Neural progenitor cell (in vitro differentiated cells): ENCODE measurements around the gene CACNA1D.

Source experiments
- EZH2 ChIP-seq: fragments of 200-600 bp; sonication (generic); IDR thresholded peaks from 2 replicates; pipeline ENCODE4 v1.6.1; 2017; ENCODE audit warnings: antibody characterized with exemption, mild to moderate bottlenecking, moderate library complexity
- EZH2phosphoT487 ChIP-seq: fragments of 200-600 bp; sonication (generic); IDR thresholded peaks from 2 replicates; pipeline ENCODE4 v1.6.1; 2017; ENCODE audit warnings: antibody characterized with exemption
- TF ChIP-seq, protein P1 (sequence below): fragments of 200-600 bp; sonication (generic); IDR thresholded peaks from 2 replicates; pipeline ENCODE4 v1.5.1; 2017; ENCODE audit warnings: antibody characterized with exemption, mild to moderate bottlenecking

DNA sequence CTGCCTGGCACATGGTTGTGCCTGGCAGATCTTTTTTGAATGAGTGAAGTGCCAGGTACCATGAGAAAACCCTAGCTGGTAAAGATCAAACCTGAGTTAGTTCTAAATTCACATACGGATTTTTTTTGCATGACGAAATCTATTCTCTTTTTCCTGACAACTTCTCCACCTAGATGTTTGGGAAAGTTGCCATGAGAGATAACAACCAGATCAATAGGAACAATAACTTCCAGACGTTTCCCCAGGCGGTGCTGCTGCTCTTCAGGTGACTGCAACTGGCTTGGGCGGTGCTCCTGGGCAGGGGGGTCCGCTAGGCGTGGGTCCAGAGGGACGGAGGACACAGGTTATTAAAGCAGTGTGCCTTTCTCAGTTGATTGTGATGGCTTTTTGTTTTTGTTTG is 280.0 kb downstream of the CACNA1D start:
- TF ChIP-seq, protein P1, sequence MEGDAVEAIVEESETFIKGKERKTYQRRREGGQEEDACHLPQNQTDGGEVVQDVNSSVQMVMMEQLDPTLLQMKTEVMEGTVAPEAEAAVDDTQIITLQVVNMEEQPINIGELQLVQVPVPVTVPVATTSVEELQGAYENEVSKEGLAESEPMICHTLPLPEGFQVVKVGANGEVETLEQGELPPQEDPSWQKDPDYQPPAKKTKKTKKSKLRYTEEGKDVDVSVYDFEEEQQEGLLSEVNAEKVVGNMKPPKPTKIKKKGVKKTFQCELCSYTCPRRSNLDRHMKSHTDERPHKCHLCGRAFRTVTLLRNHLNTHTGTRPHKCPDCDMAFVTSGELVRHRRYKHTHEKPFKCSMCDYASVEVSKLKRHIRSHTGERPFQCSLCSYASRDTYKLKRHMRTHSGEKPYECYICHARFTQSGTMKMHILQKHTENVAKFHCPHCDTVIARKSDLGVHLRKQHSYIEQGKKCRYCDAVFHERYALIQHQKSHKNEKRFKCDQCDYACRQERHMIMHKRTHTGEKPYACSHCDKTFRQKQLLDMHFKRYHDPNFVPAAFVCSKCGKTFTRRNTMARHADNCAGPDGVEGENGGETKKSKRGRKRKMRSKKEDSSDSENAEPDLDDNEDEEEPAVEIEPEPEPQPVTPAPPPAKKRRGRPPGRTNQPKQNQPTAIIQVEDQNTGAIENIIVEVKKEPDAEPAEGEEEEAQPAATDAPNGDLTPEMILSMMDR = no peak
- TF ChIP-seq EZH2 = no peak
- TF ChIP-seq EZH2phosphoT487 = no peak
